IPS-15b (cell line): ENCODE data around the gene NUMBL.

Experiments
- H3K27me3 ChIP-seq: one replicate; pipeline ENCODE4 v1.6.1; 2013; ENCODE audit warnings: low read length; ENCODE audit not compliant: control insufficient read depth, insufficient read depth
- H3K36me3 ChIP-seq: one replicate; pipeline ENCODE4 v1.6.1; 2013; ENCODE audit warnings: low read length; ENCODE audit not compliant: control insufficient read depth, insufficient read depth
- H3K4me1 ChIP-seq: one replicate; pipeline ENCODE4 v1.6.1; 2013; ENCODE audit warnings: mild to moderate bottlenecking, low read length; ENCODE audit not compliant: control insufficient read depth, insufficient read depth
- H3K4me3 ChIP-seq: one replicate; pipeline ENCODE4 v1.5.1; 2013; ENCODE audit warnings: low read depth, low read length
- H3K9ac ChIP-seq: one replicate; pipeline ENCODE4 v1.6.1; 2013; ENCODE audit warnings: low read depth, mild to moderate bottlenecking, low read length
- H3K9me3 ChIP-seq: one replicate; pipeline ENCODE4 v1.6.1; 2013; ENCODE audit warnings: mild to moderate bottlenecking, low read length; ENCODE audit not compliant: control insufficient read depth, insufficient read depth

Gene NUMBL

DNA sequence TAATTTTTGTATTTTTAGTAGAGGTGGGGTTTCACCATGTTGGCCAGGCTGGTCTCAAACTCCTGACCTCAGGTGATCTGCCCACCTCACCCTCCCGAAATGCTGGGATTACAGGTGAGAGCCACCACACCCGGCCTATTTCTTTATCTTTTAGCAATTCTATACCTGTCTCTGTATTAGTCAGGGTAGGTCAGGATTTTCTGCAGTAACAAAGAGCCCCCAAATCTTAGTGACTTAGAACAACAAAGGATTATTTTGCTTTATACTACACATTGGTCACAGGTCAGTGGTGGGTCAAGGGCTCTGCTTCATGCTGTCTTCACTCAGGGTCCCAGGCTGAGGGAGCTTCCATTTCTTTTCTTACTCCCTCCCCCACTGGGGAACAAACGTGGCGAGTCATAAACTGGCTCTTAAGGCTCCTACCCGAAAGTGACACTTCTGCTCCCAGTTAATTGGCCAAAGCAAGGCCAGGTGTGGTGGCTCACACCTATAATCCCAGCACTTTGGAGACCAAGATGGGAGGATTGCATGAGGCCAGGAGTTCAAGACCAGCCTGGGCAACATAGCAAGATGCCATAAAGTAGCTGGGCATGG lies 33.3 kb upstream of the NUMBL start:
- H3K27me3 ChIP-seq = no peaks in the 10 kb centered on the region
- H3K4me3 ChIP-seq = no peak overlapping the region
- peaks cover 2% of the 10 kb centered on the region for H3K4me1 ChIP-seq
- H3K36me3 ChIP-seq = no peaks in the 10 kb centered on the region
- H3K9ac ChIP-seq = no peak overlapping the region
- no peaks in the 10 kb centered on the region for H3K9me3 ChIP-seq

DNA sequence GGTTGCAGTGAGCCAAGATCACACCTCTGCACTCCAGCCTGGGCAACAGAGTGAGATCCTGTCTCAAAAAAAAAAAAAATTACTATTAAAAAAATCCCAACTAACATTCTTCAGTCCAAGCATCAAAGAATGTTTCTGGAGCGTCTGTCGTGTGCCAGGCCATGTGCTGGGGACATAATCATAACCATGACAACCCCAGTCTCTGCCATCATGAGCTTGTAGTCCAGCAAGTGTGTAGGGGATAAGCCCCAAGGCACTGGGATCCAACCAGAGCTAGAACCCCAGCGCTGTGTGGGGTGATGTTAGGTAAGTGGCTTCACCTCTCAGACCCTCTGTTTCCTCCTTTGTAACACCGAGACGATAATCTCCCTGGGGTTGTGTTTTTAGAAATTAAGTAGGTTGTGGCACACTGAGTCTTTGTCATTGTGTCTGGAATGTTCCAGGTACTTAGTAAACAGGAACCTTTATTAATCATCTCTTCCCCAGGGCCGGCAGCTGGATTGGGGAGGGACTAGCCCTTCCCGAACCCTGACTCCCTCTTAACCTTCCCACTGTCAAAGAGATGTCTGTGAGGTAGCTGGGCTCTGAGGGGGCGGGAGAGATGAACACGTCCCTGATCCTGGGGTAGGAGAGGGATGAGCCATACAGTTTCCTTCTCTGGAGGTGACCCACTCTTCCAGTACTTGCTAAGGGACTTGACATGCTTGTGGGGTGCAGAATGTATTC lies 31.6 kb upstream of the NUMBL start:
- Histone ChIP-seq H3K9me3 (no peaks in the 10 kb centered on the region), H3K27me3 (no peaks in the 10 kb centered on the region), H3K4me1 (peaks cover 10% of the 10 kb centered on the region), H3K9ac (no peak overlapping the region), H3K36me3 (no peaks in the 10 kb centered on the region), H3K4me3 (no peak overlapping the region)

DNA sequence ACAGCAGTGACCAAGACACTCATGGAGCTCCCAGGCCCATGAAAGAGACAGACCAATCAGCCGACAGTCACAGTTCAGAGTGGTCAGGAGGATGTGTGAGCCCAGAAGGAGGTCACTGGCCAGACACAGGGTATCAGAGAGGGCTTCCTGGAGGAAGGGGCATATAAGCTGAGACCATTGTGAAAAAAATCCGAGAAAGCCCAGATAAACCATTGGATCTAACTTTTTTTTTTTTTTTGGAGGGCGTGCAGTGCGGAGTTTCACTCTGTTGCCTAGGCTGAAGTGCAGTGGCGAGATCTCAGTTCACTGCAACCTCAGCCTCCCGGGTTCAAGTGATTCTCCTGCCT lies 30.7 kb upstream of the NUMBL start:
- Histone ChIP-seq H3K4me3 (no peak overlapping the region), H3K9ac (no peak overlapping the region)

DNA sequence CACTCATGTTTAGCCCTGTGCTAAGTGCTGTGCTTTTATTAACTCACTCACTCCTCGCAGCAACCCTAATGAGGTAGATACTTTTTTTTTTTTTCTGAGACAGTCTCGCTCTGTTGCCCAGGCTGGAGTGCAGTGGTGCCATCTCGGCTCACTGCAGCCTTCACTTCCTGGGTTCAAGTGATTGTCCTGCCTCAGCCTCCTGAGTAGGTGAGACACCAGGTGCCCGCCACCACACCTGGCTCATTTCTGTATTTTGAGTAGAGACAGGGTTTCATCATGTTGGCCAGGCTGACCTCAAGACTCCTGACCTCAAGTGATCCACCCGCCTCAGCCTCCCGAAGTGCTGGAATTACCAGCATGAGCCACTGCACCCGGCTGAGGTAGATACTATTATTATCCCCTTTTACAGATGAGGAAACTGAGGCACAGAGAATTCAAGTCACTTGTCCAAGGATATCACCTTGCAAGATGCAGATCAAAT lies 29.0 kb upstream of the NUMBL start:
- H3K9ac ChIP-seq = no peak overlapping the region
- no peaks in the 10 kb centered on the region for H3K36me3 ChIP-seq
- peak overlapping the region; percentile 16 for H3K4me3 ChIP-seq
- H3K27me3 ChIP-seq = no peaks in the 10 kb centered on the region
- peaks cover 13% of the 10 kb centered on the region for H3K4me1 ChIP-seq
- H3K9me3 ChIP-seq = no peaks in the 10 kb centered on the region

More for the DNA sequence above, 30.7 kb upstream of the NUMBL start:
- H3K36me3 ChIP-seq = no peaks in the 10 kb centered on the region
- H3K4me1 ChIP-seq = peaks cover 10% of the 10 kb centered on the region
- H3K27me3 ChIP-seq = no peaks in the 10 kb centered on the region
- no peaks in the 10 kb centered on the region for H3K9me3 ChIP-seq

DNA sequence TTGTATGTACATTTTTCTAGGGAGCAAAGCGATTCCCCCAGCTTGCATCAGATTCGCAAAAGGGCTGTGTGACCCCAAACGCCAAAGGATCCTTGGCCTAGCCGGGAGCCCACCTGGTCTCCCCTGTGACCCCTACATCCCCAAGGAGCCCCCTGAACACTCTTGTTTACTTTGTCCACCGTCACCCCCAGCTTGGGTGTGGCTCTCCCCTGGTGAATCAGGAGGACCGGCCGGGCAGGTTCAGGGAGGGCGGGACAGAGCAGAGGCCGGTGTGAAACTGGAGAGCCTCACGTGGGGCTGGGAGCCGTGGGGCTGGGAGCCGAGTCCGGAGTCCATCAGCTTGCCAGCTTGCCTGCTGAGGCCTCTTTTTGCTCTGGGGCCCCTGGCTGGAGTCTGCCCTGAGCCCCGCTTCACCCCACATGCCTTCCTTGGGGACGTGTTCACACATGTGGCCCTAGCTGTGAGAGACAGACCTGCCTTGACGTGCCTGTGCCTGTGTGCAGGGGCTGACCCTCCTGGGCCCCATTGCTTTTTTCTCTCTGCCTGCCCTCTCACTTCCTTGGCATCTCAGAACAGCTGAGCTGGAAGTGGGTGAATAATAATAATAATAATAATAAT lies 28.4 kb upstream of the NUMBL start:
- peaks cover 13% of the 10 kb centered on the region for H3K4me1 ChIP-seq
- H3K9me3 ChIP-seq = no peaks in the 10 kb centered on the region
- peak overlapping the region; percentile 47 for H3K9ac ChIP-seq
- peak overlapping the region; percentile 70 for H3K4me3 ChIP-seq
- H3K27me3 ChIP-seq = no peaks in the 10 kb centered on the region
- no peaks in the 10 kb centered on the region for H3K36me3 ChIP-seq

DNA sequence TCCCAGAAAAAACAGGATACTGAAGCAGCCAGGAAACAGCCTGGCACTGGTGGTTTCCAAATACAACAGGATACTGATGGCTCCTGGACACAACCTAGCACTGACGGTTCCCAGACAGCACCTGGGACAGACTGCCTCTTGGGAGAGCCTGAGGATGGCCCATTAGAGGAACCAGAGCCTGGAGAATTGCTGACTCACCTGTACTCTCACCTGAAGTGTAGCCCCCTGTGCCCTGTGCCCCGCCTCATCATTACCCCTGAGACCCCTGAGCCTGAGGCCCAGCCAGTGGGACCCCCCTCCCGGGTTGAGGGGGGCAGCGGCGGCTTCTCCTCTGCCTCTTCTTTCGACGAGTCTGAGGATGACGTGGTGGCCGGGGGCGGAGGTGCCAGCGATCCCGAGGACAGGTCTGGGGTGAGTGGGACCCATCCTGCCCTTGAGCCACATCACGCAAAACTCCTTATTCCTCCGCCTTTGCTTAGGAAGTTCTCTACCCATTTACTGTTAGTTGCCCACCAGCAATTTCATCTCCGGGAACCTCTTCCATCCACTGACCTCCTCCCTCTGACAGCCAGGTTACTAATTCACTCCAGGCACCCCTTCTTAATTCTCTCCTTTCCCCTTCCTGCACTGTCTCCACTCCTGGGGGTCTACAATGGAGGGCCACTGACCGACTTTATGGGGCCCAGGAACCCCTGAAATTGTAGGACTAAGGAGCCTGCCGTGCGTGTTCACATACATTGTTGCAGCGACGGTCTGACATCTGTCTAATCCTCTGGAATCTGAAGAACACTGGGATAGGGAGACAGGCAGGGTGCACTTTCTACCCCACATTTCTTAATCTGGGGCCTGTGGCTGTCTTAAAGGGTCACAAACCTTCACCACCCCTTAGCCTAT lies 27.7 kb upstream of the NUMBL start:
- H3K4me3 ChIP-seq = peak overlapping the region; percentile 70
- peak overlapping the region; percentile 47 for H3K9ac ChIP-seq
- H3K4me1 ChIP-seq = peaks cover 13% of the 10 kb centered on the region
- no peaks in the 10 kb centered on the region for H3K9me3 ChIP-seq
- H3K27me3 ChIP-seq = no peaks in the 10 kb centered on the region
- H3K36me3 ChIP-seq = no peaks in the 10 kb centered on the region

DNA sequence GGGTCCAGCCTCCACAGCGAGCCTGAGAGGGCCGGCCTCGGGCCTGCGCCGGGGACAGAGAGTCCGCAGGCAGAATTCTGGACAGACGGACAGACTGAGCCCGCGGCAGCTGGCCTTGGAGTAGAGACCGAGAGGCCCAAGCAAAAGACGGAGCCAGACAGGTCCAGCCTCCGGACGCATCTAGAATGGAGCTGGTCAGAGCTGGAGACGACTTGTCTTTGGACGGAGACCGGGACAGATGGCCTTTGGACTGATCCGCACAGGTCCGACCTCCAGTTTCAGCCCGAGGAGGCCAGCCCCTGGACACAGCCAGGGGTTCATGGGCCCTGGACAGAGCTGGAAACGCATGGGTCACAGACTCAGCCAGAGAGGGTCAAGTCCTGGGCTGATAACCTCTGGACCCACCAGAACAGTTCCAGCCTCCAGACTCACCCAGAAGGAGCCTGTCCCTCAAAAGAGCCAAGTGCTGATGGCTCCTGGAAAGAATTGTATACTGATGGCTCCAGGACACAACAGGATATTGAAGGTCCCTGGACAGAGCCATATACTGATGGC lies 27.0 kb upstream of the NUMBL start:
- peak overlapping the region; percentile 18 for H3K9ac ChIP-seq
- no peaks in the 10 kb centered on the region for H3K27me3 ChIP-seq
- H3K36me3 ChIP-seq = no peaks in the 10 kb centered on the region
- peak overlapping the region; percentile 70 for H3K4me3 ChIP-seq
- H3K9me3 ChIP-seq = no peaks in the 10 kb centered on the region
- peaks cover 13% of the 10 kb centered on the region for H3K4me1 ChIP-seq

DNA sequence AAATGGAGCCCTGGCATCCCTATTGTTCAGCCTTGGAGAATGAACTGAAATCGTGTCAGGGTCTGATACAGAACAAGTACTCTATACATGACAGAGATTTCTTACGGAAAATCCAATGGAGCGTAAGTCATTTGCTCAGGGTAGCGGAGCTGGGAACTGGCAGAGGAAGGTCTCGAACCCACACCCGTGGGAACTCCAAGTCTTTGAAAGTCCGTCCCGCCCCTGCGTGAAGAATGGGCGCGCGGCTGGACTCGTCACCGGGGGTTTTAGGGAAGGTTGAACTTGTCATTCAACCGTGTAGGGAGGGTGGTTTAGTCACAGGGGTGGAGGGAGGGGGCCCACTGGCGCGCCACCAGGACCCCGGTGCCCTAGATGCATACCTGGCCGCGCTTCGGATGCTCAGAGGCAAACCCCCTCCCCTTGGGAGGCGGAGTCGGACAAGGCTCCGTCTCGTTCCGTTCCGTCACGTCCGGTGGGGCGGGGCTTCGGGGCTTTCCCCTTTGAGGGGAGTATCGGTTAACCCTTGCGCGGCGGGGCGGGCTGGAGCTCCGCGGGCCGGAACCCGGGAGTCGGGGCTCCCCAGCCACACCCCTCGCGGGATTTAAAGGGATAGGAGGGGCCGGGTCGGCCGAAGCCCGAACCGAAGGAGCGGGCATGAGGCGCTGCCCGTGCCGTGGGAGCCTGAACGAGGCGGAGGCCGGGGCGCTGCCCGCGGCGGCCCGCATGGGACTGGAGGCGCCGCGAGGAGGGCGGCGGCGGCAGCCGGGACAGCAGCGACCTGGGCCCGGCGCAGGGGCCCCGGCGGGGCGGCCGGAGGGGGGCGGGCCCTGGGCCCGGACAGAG lies 26.3 kb upstream of the NUMBL start, which contains the start of the genes COQ8B and ITPKC:
Gene COQ8B, minus strand, starts transcription at position 405 of the 843 bp plus-strand sequence. CDS start 2,254 bp downstream, outside the sequence.
Gene ITPKC, plus strand, starts transcription at position 631 of the 843 bp plus-strand sequence. Its CDS starts 24 bp downstream, at position 655.
- Histone ChIP-seq H3K27me3 (no peaks in the 10 kb centered on the region), H3K9me3 (no peaks in the 10 kb centered on the region), H3K4me3 (peak within 1 kb of the TSS; percentile 88), H3K9ac (peak within 1 kb of the TSS; percentile 18), H3K4me1 (peaks cover 13% of the 10 kb centered on the region), H3K36me3 (no peaks in the 10 kb centered on the region)

DNA sequence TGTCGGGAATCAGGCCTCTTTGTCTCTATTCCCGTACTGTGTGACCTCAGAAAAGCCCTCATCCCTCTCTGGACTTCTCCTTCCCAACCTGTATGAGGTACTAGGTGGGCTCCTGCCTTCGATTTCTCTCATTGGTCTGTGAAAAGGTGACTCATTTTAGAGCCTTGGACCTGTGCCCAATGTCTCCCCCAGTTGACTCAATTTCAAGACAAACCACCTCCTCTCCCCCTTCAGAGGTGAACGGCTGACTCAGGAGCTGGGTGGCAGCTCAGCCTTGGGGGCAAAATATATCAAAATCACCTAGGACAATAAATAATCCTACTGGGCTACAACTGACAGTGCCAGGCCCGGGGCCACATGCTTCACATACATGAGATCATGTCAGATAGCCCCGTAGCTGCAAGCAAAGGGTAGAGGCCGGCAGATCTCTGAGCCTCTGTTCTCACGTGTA lies 25.6 kb upstream of the NUMBL start:
- Histone ChIP-seq H3K9me3 (no peaks in the 10 kb centered on the region), H3K4me3 (peak overlapping the region; percentile 88), H3K9ac (no peak overlapping the region), H3K36me3 (no peaks in the 10 kb centered on the region), H3K27me3 (no peaks in the 10 kb centered on the region), H3K4me1 (peaks cover 13% of the 10 kb centered on the region)

DNA sequence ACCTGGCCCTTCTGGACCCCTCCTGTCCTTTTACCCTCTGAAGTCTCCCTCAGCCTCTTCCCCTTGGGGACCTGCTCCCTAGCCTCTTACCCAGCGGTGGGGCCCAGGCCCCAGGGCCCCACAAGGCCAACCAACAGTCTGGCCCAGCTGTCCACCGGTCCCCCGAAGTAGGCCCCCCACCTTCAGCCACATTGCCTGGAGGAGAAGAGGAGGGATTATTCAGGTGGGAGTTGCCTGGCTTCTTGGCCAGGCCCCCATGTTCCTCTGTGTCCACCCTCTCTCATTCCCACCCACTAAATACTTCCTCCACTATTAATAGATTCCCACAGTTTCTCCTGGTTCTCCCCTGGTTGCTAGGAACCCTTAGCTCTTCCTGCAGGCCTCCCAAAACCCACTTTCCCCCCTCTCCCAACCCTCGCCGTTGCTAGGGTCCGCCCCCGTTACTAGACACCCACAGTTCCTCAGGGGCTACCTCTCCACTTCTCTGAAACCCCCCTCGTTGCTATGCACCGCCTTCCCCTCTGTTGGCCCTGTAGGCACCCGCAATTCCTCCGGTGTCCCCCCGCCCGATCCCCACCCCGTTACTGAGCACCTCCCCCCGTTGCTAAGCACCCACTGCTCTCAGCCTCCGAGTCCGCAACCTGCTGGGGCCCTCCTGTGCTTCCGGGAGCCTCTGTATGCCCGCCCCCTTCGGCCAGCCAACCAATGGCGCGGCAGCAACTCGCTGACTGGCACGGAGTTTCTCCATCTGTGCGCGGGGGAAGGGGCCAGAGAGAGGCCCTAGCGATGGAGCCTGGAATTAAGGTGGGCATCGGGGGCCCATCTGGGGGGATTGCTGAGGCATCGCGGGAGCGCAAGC lies 24.2 kb upstream of the NUMBL start:
- Histone ChIP-seq H3K9ac (peak overlapping the region; percentile 60), H3K4me1 (peaks cover 13% of the 10 kb centered on the region), H3K27me3 (no peaks in the 10 kb centered on the region), H3K4me3 (peak overlapping the region; percentile 88), H3K36me3 (no peaks in the 10 kb centered on the region), H3K9me3 (no peaks in the 10 kb centered on the region)
